RWPE2 (cell line): ENCODE data around the gene EGFR.
A peak's percentile ranks its signal among the peaks of the same experiment; 100 is the strongest.

Experiments
- ATAC-seq: fragments of 200-7000 bp; cut with Tn5 transposase; 3 replicates; pipeline ENCODE4 v1.9.1; 2021; ENCODE audit warnings: low read depth
- DNase-seq: peaks from one replicate; pipeline ENCODE4 v3.0.0-alpha.2; 2020; ENCODE audit warnings: low spot score
- H3K27ac ChIP-seq: fragments of 450-650 bp; 2 replicates; pipeline ENCODE4 v1.5.1; 2017; ENCODE audit warnings: mild to moderate bottlenecking; ENCODE audit not compliant: poor library complexity, severe bottlenecking
- H3K27me3 ChIP-seq: fragments of 250-450 bp; sonication (Bioruptor Pico); 2 replicates; pipeline ENCODE4 v1.5.1; 2021; ENCODE audit warnings: mild to moderate bottlenecking, moderate library complexity; ENCODE audit not compliant: insufficient read depth, poor library complexity, severe bottlenecking
- H3K36me3 ChIP-seq: fragments of 250-450 bp; sonication (Bioruptor Pico); 2 replicates; pipeline ENCODE4 v1.5.1; 2020; ENCODE audit warnings: low read depth, mild to moderate bottlenecking, moderate library complexity
- H3K4me1 ChIP-seq: fragments of 250-450 bp; sonication (Bioruptor Pico); 2 replicates; pipeline ENCODE4 v1.5.1; 2021; ENCODE audit warnings: mild to moderate bottlenecking, moderate library complexity; ENCODE audit not compliant: insufficient read depth, poor library complexity, severe bottlenecking
- H3K4me3 ChIP-seq: fragments of 250-450 bp; sonication (Bioruptor Pico); 2 replicates; pipeline ENCODE4 v1.5.1; 2021; ENCODE audit warnings: mild to moderate bottlenecking, moderate library complexity; ENCODE audit not compliant: severe bottlenecking
- H3K9me3 ChIP-seq: fragments of 250-450 bp; sonication (Bioruptor Pico); 2 replicates; pipeline ENCODE4 v1.5.1; 2021; ENCODE audit warnings: mild to moderate bottlenecking, moderate library complexity; ENCODE audit not compliant: severe bottlenecking
- CTCF ChIP-seq: fragments of 450-650 bp; IDR thresholded peaks from one replicate; pipeline ENCODE4 v1.5.1; 2017; ENCODE audit warnings: mild to moderate bottlenecking, moderate library complexity; ENCODE audit not compliant: poor library complexity, severe bottlenecking

EGFR gene

GRCh38 chr7:55070271-55070743, 51.5 kb downstream of the EGFR start:
- DNase-seq (no peak), ATAC-seq (no peak)
- Histone ChIP-seq H3K9me3 (no peaks in the 10 kb centered on the region), H3K4me3 (no peak overlapping the region), H3K27ac (peak overlapping the region; percentile 96), H3K4me1 (peaks cover 67% of the 10 kb centered on the region), H3K36me3 (peaks cover 85% of the 10 kb centered on the region), H3K27me3 (no peaks in the 10 kb centered on the region)
- TF ChIP-seq CTCF: no peak

- H3K4me3 ChIP-seq: no peak overlapping the region
- H3K4me1 ChIP-seq: peaks cover 62% of the 10 kb centered on the region
- no peaks in the 10 kb centered on the region for H3K27me3 ChIP-seq
- ATAC-seq (no peak), DNase-seq (no peak)
- peaks cover 89% of the 10 kb centered on the region for H3K36me3 ChIP-seq
- no peak for TF ChIP-seq CTCF
- peak overlapping the region; percentile 96 for H3K27ac ChIP-seq
- H3K9me3 ChIP-seq: no peaks in the 10 kb centered on the region
Observed at GRCh38 chr7:55070854-55071253, 52.0 kb downstream of the EGFR start.

- Histone ChIP-seq H3K4me3 (no peak overlapping the region), H3K27ac (peak overlapping the region; percentile 96), H3K4me1 (peaks cover 55% of the 10 kb centered on the region), H3K9me3 (no peaks in the 10 kb centered on the region), H3K27me3 (no peaks in the 10 kb centered on the region), H3K36me3 (peaks cover 89% of the 10 kb centered on the region)
- no peak for ATAC-seq
- no peak for TF ChIP-seq CTCF
- DNase-seq: no peak
Observed at GRCh38 chr7:55071411-55072175, 52.8 kb downstream of the EGFR start.

GRCh38 chr7:55072251-55072650, 53.4 kb downstream of the EGFR start:
- Histone ChIP-seq H3K27ac (peak overlapping the region; percentile 96), H3K4me1 (peaks cover 62% of the 10 kb centered on the region)
- no peak for TF ChIP-seq CTCF

GRCh38 chr7:55073051-55073511, 54.3 kb downstream of the EGFR start:
- no peak for DNase-seq
- peak overlapping the region; percentile 96 for H3K27ac ChIP-seq
- peak; percentile 1; the same call in 1 of the 3 replicates for ATAC-seq
- H3K27me3 ChIP-seq: no peaks in the 10 kb centered on the region
- no peaks in the 10 kb centered on the region for H3K9me3 ChIP-seq
- H3K4me3 ChIP-seq: no peak overlapping the region
- H3K4me1 ChIP-seq: peaks cover 65% of the 10 kb centered on the region
- no peak for TF ChIP-seq CTCF
- peaks cover 86% of the 10 kb centered on the region for H3K36me3 ChIP-seq

More at GRCh38 chr7:55072251-55072650, 53.4 kb downstream of the EGFR start:
- H3K9me3 ChIP-seq: no peaks in the 10 kb centered on the region
- H3K36me3 ChIP-seq: peaks cover 89% of the 10 kb centered on the region
- DNase-seq (no peak), ATAC-seq (no peak)
- H3K27me3 ChIP-seq: no peaks in the 10 kb centered on the region
- H3K4me3 ChIP-seq: no peak overlapping the region
